DND-41 (cell line): ENCODE results near the gene GXYLT1.
"Not testable (repeated sequence)": the region's sequence is repeated elsewhere in the genome, so short reads cannot be mapped to it uniquely, and the experiment has no call there.

Experiments used
- ATAC-seq: fragments of 200-7000 bp; cut with Tn5 transposase; 3 replicates; pipeline ENCODE4 v1.9.1; 2021; ENCODE audit warnings: low read depth; ENCODE audit not compliant: insufficient read depth
- DNase-seq: peaks from one replicate; pipeline ENCODE4 v3.0.0-alpha.2; 2020
- H2AFZ ChIP-seq: 2 replicates; pipeline ENCODE4 v1.6.0; 2012; ENCODE audit warnings: low read depth, low read length
- H3K27ac ChIP-seq: 2 replicates; pipeline ENCODE4 v1.5.1; 2012; ENCODE audit warnings: low read length, inconsistent platforms
- H3K27me3 ChIP-seq: fragments of 200-600 bp; sonication (generic); 2 replicates; pipeline ENCODE4 v1.6.0; 2012; ENCODE audit warnings: low read length, mild to moderate bottlenecking, inconsistent platforms; ENCODE audit not compliant: insufficient read depth, poor library complexity
- H3K36me3 ChIP-seq: 2 replicates; pipeline ENCODE4 v1.5.1; 2012; ENCODE audit warnings: low read length, inconsistent platforms; ENCODE audit not compliant: insufficient read depth
- H3K4me1 ChIP-seq: 2 replicates; pipeline ENCODE4 v1.5.1; 2012; ENCODE audit warnings: mild to moderate bottlenecking, low read length; ENCODE audit not compliant: insufficient read depth
- H3K4me2 ChIP-seq: 2 replicates; pipeline ENCODE4 v1.6.0; 2012; ENCODE audit warnings: mild to moderate bottlenecking, moderate library complexity, low read length, inconsistent platforms; ENCODE audit not compliant: insufficient read depth
- H3K4me3 ChIP-seq, 2 experiments: fragments of 200-600 bp in 1 of 2; shearing (Covaris generic) in 1 of 2; 2 replicates each; pipeline ENCODE4 v1.5.1; 2012 to 2016; ENCODE audit warnings: inconsistent platforms in 2 of 2, low read length in 2 of 2, mild to moderate bottlenecking in 2 of 2, low read depth in 1 of 2, moderate library complexity in 1 of 2
- H3K79me2 ChIP-seq: 2 replicates; pipeline ENCODE4 v1.6.0; 2012; ENCODE audit warnings: low read length, inconsistent platforms; ENCODE audit not compliant: insufficient read depth
- H3K9ac ChIP-seq: 2 replicates; pipeline ENCODE4 v1.6.0; 2012; ENCODE audit warnings: low read depth, mild to moderate bottlenecking, inconsistent platforms, low read length, moderate library complexity
- H3K9me3 ChIP-seq: 2 replicates; pipeline ENCODE4 v1.5.1; 2012; ENCODE audit warnings: low read length, moderate library complexity, mild to moderate bottlenecking, inconsistent platforms; ENCODE audit not compliant: insufficient read depth, severe bottlenecking
- H4K20me1 ChIP-seq: 2 replicates; pipeline ENCODE4 v1.6.0; 2012; ENCODE audit warnings: low read length; ENCODE audit not compliant: insufficient read depth
- CTCF ChIP-seq: IDR thresholded peaks from 2 replicates; pipeline ENCODE4 v1.5.1; 2012; ENCODE audit warnings: borderline replicate concordance, low read length, moderate library complexity, mild to moderate bottlenecking; ENCODE audit not compliant: poor library complexity, severe bottlenecking; ENCODE audit errors: extremely low read depth
- EZH2 ChIP-seq: IDR thresholded peaks from 3 replicates; pipeline ENCODE4 v1.6.1; 2012; ENCODE audit warnings: borderline replicate concordance, low read depth, mild to moderate bottlenecking, moderate library complexity, low read length, inconsistent platforms; ENCODE audit not compliant: severe bottlenecking

GXYLT1 gene

DNA sequence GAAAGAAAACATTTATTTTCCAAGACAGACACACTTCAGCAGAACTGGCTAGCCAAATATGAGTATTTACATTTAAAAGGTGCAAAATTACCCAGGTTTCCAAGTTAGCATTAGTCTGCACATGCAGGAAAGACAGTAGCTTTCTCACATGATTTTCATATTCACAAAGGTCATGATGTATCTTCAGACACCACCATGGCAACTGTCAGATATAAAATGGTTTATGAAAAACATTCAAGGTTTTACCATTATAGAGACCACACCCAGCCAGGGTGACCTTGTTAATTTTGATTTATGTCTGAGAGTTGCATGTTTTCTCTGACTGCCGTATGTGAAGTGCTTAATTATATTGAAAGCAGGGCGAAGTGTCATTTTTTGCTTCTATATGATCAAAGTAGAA, 91.2 kb downstream of the GXYLT1 start:
- no peak overlapping the region for H3K4me3 ChIP-seq
- H2AFZ ChIP-seq = no peak overlapping the region
- DNase-seq (no peak), ATAC-seq (no peak)
- H3K27me3 ChIP-seq = no peaks in the 10 kb centered on the region
- H3K4me1 ChIP-seq = no peaks in the 10 kb centered on the region
- no peaks in the 10 kb centered on the region for H3K36me3 ChIP-seq
- no peaks in the 10 kb centered on the region for H3K79me2 ChIP-seq
- H3K9ac ChIP-seq = no peak overlapping the region
- no peaks in the 10 kb centered on the region for H3K9me3 ChIP-seq
- no peak overlapping the region for H3K27ac ChIP-seq
- no peak for TF ChIP-seq EZH2
- no peak for TF ChIP-seq CTCF
- H3K4me2 ChIP-seq = no peak overlapping the region
- H4K20me1 ChIP-seq = no peaks in the 10 kb centered on the region

DNA sequence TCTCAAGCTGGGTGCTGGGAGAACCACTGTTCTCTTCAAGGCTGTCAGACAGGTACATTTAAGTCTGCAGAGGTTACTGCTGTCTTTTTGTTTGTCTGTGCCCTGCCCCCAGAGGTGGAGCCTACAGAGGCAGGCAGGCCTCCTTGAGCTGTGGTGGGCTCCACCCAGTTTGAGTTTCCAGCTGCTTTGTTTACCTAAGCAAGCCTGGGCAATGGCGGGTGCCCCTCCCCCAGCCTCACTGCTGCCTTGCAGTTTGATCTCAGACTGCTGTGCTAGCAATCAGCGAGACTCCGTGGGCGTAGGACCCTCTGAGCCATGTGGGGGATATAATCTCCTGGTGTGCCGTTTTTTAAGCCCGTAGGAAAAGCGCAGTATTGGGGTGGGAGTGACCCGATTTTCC, 95.7 kb downstream of the GXYLT1 start:
- not testable (repeated sequence) for H2AFZ ChIP-seq, H3K79me2 ChIP-seq, H3K27me3 ChIP-seq, DNase-seq, H3K4me1 ChIP-seq, H3K9ac ChIP-seq, H3K4me3 ChIP-seq, H3K4me2 ChIP-seq, H3K36me3 ChIP-seq, H3K27ac ChIP-seq, ATAC-seq, H3K9me3 ChIP-seq, H4K20me1 ChIP-seq

- H3K27ac ChIP-seq = no peak overlapping the region
- no peak overlapping the region for H2AFZ ChIP-seq
- H4K20me1 ChIP-seq = no peaks in the 10 kb centered on the region
- ATAC-seq (no peak), DNase-seq (no peak)
- H3K79me2 ChIP-seq = no peaks in the 10 kb centered on the region
- no peak overlapping the region for H3K4me3 ChIP-seq
- H3K9ac ChIP-seq = no peak overlapping the region
- no peak overlapping the region for H3K4me2 ChIP-seq
- no peaks in the 10 kb centered on the region for H3K27me3 ChIP-seq
- no peaks in the 10 kb centered on the region for H3K4me1 ChIP-seq
- no peaks in the 10 kb centered on the region for H3K9me3 ChIP-seq
- TF ChIP-seq CTCF = no peak
- no peak for TF ChIP-seq EZH2
- H3K36me3 ChIP-seq = no peaks in the 10 kb centered on the region
These were observed 105.1 kb downstream of the GXYLT1 start for GRCh38 chr12:42039577-42039976.

- no peak for DNase-seq
- no peak for TF ChIP-seq CTCF
- TF ChIP-seq EZH2 = no peak
- H3K4me2 ChIP-seq = no peak overlapping the region
These were observed 105.5 kb downstream of the GXYLT1 start for GRCh38 chr12:42039176-42039575.

More at GRCh38 chr12:42039176-42039575, 105.5 kb downstream of the GXYLT1 start:
- no peaks in the 10 kb centered on the region for H4K20me1 ChIP-seq
- no peak overlapping the region for H3K27ac ChIP-seq
- no peaks in the 10 kb centered on the region for H3K4me1 ChIP-seq
- H3K79me2 ChIP-seq = no peaks in the 10 kb centered on the region
- H3K27me3 ChIP-seq = no peaks in the 10 kb centered on the region
- H3K9ac ChIP-seq = no peak overlapping the region
- no peak for ATAC-seq
- H3K4me3 ChIP-seq = no peak overlapping the region
- H3K9me3 ChIP-seq = no peaks in the 10 kb centered on the region
- no peaks in the 10 kb centered on the region for H3K36me3 ChIP-seq
- no peak overlapping the region for H2AFZ ChIP-seq
